ENCODE data around the gene FAM228A.

FAM228A gene

GRCh38 chr2:24231461-24231881, 56.6 kb downstream of the FAM228A start:
- no peak for DNase-seq

GRCh38 chr2:24233321-24233720, 58.5 kb downstream of the FAM228A start:
- no peak for DNase-seq

GRCh38 chr2:24237313-24237712, 62.5 kb downstream of the FAM228A start:
- DNase-seq: no peak

- DNase-seq: no peak
Observed at GRCh38 chr2:24238158-24238557, 63.3 kb downstream of the FAM228A start.

- DNase-seq: no peak
Observed at GRCh38 chr2:24239553-24239952, 64.7 kb downstream of the FAM228A start.
